K562 (cell line): Measurements from ENCODE around the gene CHST14. TPM values are rescaled to one million over a fixed set of nuclear protein-coding genes. Genes with fewer than 3 reads are reported as not detected.

ENCODE experiments used
- CREM ChIP-seq: IDR thresholded peaks from 2 replicates; pipeline ENCODE4 v1.6.1; 2014; ENCODE audit warnings: antibody characterized with exemption, low read depth
- ESRRA ChIP-seq: fragments of 450-650 bp; IDR thresholded peaks from 2 replicates; pipeline ENCODE4 v1.6.1; 2014; ENCODE audit warnings: low read depth, mild to moderate bottlenecking, moderate library complexity, borderline replicate concordance
- FOS ChIP-seq: IDR thresholded peaks from 3 replicates; pipeline ENCODE4 v1.6.1; 2011; ENCODE audit not compliant: insufficient read length; ENCODE audit errors: extremely low read depth
- RBBP5 ChIP-seq: fragments of 200-600 bp; sonication (generic); IDR thresholded peaks from 2 replicates; pipeline ENCODE4 v1.6.1; 2012; ENCODE audit warnings: borderline replicate concordance, mild to moderate bottlenecking, low read length, control low read depth, inconsistent platforms; ENCODE audit not compliant: insufficient read depth, poor library complexity, severe bottlenecking
- YY1 ChIP-seq, 3 experiments: IDR thresholded peaks; 2 replicates each; pipeline ENCODE4 v1.6.1; 2011; ENCODE audit warnings: low read length in 2 of 3, mild to moderate bottlenecking in 2 of 3, moderate library complexity in 2 of 3, borderline replicate concordance in 1 of 3, control low read depth in 1 of 3, low read depth in 1 of 3; ENCODE audit not compliant: insufficient read depth in 3 of 3, insufficient replicate concordance in 2 of 3, control insufficient read depth in 1 of 3, insufficient read length in 1 of 3; ENCODE audit errors: extremely low read depth in 1 of 3
- ZNF24 ChIP-seq: fragments of 450-650 bp; IDR thresholded peaks from 2 replicates; pipeline ENCODE4 v1.6.1; 2016
- ZNF384 ChIP-seq: IDR thresholded peaks from 2 replicates; pipeline ENCODE4 v1.6.1; 2012; ENCODE audit warnings: low read depth, low read length, improper control_type of control experiment
- polyA plus RNA-seq, 8 experiments: library from polyadenylated mRNA; depleted of rRNA in 4 of 8; stranded (reverse) in 5 of 8; unstranded in 3 of 8; fragments of >200 nt; fragmentation: Nextera tagmentation in 2 of 8; fragmentation: Illumina TruSeq in 1 of 8; extraction: Ambion mirVana in 2 of 8; extraction: Trizol in 1 of 8; gene quantifications; 2 replicates each; pipeline versions ENCODE4 v1.2.1 to v1.2.3, GENCODE V29; 2011 to 2014; ENCODE audit warnings: inconsistent platforms in 1 of 8, missing spikeins in 1 of 8
- total RNA-seq, 7 experiments: library from RNA; depleted of rRNA in 6 of 7; stranded (reverse); fragments of >200 nt in 6 of 7; fragmentation: Illumina TruSeq in 2 of 7; extraction: Trizol in 2 of 7; gene quantifications; 2 replicates each; pipeline versions ENCODE4 v1.2.1 to v1.2.3, GENCODE V29; 2011 to 2021; ENCODE audit warnings: low replicate concordance in 1 of 7
- TF ChIP-seq, protein P1 (sequence below): fragments of 450-650 bp; formaldehyde crosslinking; IDR thresholded peaks from 2 replicates; pipeline ENCODE4 v1.4.0; 2020; ENCODE audit warnings: mild to moderate bottlenecking, mixed read lengths
- TF ChIP-seq, protein P2 (sequence below): fragments of 450-650 bp; IDR thresholded peaks from 2 replicates; pipeline ENCODE4 v1.6.1; 2018; ENCODE audit warnings: mild to moderate bottlenecking, low read depth; ENCODE audit not compliant: partially characterized antibody

Gene CHST14
- total and polyA plus RNA-seq, 9 of the 15 experiments (the other 6 are each of a cell fraction or from before 2014, with no cell fraction given) = 1.6 to 12.1 (median 4.5) TPM

DNA sequence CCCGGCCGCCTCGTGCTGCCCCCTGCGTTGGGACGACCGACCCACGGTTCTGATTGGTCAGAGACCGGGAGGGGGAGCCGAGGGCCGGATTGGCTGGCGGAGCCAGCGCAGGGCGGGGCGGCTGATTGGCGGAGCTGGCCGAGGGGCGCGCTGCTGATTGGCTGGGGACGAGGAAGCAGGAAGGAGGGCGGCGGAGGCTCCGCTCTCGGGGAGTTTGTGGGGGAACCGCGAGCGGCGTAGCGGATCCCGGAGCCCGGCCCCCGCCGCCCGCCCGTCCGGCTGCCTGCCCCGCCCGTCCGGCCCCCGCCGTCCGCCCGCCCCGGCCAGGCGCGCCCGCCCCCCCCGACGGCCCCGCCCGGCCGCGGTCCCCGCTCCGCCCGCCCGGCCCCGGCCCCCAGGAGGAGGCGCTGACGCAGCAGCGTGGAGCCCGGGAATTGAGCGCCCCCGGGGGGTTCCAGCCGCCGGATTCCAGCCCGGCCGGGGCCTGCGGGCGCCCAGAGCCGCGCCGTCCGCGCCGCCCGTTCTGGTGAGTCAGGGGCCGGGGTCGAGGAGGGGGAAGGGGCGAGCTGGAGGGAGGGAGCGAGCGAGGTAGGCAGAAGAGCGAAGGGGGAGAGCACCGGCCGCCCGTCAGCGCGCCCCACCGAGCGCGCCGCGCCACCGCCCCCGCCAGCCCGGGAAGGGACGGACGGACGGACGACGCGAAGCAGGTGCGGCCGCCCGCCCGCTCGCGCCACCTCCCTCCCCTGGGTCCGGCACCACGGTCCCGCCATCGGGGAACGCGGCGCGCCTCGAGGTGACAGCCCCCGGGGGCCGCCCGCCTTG lies 29.8 kb upstream of the CHST14 start, which contains the start of gene BAHD1 (continued):
- TF ChIP-seq ZNF384 = no peak
- TF ChIP-seq, protein P1, sequence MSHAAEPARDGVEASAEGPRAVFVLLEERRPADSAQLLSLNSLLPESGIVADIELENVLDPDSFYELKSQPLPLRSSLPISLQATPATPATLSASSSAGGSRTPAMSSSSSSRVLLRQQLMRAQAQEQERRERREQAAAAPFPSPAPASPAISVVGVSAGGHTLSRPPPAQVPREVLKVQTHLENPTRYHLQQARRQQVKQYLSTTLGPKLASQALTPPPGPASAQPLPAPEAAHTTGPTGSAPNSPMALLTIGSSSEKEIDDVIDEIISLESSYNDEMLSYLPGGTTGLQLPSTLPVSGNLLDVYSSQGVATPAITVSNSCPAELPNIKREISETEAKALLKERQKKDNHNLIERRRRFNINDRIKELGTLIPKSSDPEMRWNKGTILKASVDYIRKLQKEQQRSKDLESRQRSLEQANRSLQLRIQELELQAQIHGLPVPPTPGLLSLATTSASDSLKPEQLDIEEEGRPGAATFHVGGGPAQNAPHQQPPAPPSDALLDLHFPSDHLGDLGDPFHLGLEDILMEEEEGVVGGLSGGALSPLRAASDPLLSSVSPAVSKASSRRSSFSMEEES (CRISPR knock-in tag) = no peak
- 0 out of 2 replicates have a peak, but pooled peaks have one; percentile 18 for TF ChIP-seq CREM
- TF ChIP-seq, protein P2, sequence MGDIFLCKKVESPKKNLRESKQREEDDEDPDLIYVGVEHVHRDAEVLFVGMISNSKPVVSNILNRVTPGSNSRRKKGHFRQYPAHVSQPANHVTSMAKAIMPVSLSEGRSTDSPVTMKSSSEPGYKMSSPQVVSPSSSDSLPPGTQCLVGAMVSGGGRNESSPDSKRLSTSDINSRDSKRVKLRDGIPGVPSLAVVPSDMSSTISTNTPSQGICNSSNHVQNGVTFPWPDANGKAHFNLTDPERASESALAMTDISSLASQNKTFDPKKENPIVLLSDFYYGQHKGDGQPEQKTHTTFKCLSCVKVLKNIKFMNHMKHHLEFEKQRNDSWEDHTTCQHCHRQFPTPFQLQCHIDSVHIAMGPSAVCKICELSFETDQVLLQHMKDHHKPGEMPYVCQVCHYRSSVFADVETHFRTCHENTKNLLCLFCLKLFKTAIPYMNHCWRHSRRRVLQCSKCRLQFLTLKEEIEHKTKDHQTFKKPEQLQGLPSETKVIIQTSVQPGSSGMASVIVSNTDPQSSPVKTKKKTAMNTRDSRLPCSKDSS = no peak
- no peak for TF ChIP-seq ZNF24
- TF ChIP-seq YY1 (IDR thresholded peaks at IDR 0.05; ENCODE audit: borderline replicate concordance in 1 of 3, control insufficient read depth in 1 of 3, extremely low read depth in 1 of 3, insufficient read depth in 3 of 3, insufficient read length in 1 of 3, insufficient replicate concordance in 2 of 3, low read depth in 1 of 3, low read length in 2 of 3) = no peak
- no peak for TF ChIP-seq RBBP5
- TF ChIP-seq ESRRA = no peak
- TF ChIP-seq FOS = peak; percentile 85
